IMR-90 (cell line): ENCODE results near the gene PIGU. TPM values are rescaled to one million over a fixed set of nuclear protein-coding genes. Genes with fewer than 3 reads are reported as not detected.

Experiments
- ATAC-seq: fragments of 200-7000 bp; cut with Tn5 transposase; 2 replicates; pipeline ENCODE4 v1.9.1; 2020; ENCODE audit warnings: low read depth, mild to moderate bottlenecking, moderate library complexity
- BruUV-seq: library from RNA; stranded (reverse); fragments of 400-500 nt; replicated peaks from 2 replicates; lab custom pipeline; 2021; lab: Mats Ljungman, UMichigan
- CTCF ChIA-PET: fragments of 300-600 bp; formaldehyde crosslinking; extraction: SDS; loops from one replicate; lab custom pipeline; 2021; ENCODE audit warnings: antibody characterized with exemption; lab: Yijun Ruan, JAX
- POLR2A ChIA-PET: fragments of 300-600 bp; sonication (Branson Sonifier 250); formaldehyde crosslinking; loops from one replicate; lab custom pipeline; 2022; ENCODE audit warnings: antibody characterized with exemption; ENCODE audit not compliant: unreplicated experiment; lab: Charles Lee
- DNase-seq: peaks from one replicate; pipeline ENCODE4 v3.0.0; 2013
- H2AFZ ChIP-seq: replicated peaks from 2 replicates; pipeline ENCODE3; 2013; ENCODE audit warnings: low read length, mild to moderate bottlenecking; ENCODE audit not compliant: poor library complexity
- H2AK5ac ChIP-seq: 2 replicates; pipeline ENCODE4 v1.6.1; 2013; ENCODE audit warnings: low read depth, low read length, inconsistent platforms
- H2AK9ac ChIP-seq: replicated peaks from 2 replicates; pipeline ENCODE3; 2013; ENCODE audit warnings: mild to moderate bottlenecking, low read depth, low read length, moderate library complexity; ENCODE audit not compliant: poor library complexity
- H2BK120ac ChIP-seq: 2 replicates; pipeline ENCODE4 v1.6.1; 2013; ENCODE audit warnings: low read depth, low read length, inconsistent platforms
- H2BK15ac ChIP-seq: 3 replicates; pipeline ENCODE4 v1.6.1; 2013; ENCODE audit warnings: low read depth, low read length, inconsistent platforms
- H2BK20ac ChIP-seq: 2 replicates; pipeline ENCODE4 v1.6.1; 2013; ENCODE audit warnings: low read depth, mild to moderate bottlenecking, inconsistent platforms, low read length, moderate library complexity
- H2BK5ac ChIP-seq: 2 replicates; pipeline ENCODE4 v1.6.1; 2013; ENCODE audit warnings: mild to moderate bottlenecking, low read depth, low read length, inconsistent platforms; ENCODE audit not compliant: poor library complexity, severe bottlenecking
- H3K14ac ChIP-seq: replicated peaks from 2 replicates; pipeline ENCODE4 v1.6.1; 2013; ENCODE audit warnings: low read depth, low read length, inconsistent platforms
- H3K18ac ChIP-seq: 2 replicates; pipeline ENCODE4 v1.6.1; 2013; ENCODE audit warnings: low read depth, low read length, control low read depth
- H3K23ac ChIP-seq: 2 replicates; pipeline ENCODE4 v1.6.1; 2013; ENCODE audit warnings: low read depth, low read length, inconsistent platforms
- H3K27ac ChIP-seq: 2 replicates; pipeline ENCODE4 v1.5.1; 2013; ENCODE audit warnings: mild to moderate bottlenecking, control low read depth, low read length; ENCODE audit not compliant: insufficient read depth
- H3K27me3 ChIP-seq: 2 replicates; pipeline ENCODE4 v1.6.1; 2013; ENCODE audit warnings: low read length; ENCODE audit not compliant: control insufficient read depth, insufficient read depth
- H3K36me3 ChIP-seq: 2 replicates; pipeline ENCODE4 v1.6.1; 2013; ENCODE audit warnings: low read length, mixed read lengths; ENCODE audit not compliant: control insufficient read depth, insufficient read depth
- H3K4ac ChIP-seq: 2 replicates; pipeline ENCODE4 v1.6.1; 2013; ENCODE audit warnings: low read depth, low read length, inconsistent platforms
- H3K4me1 ChIP-seq: 2 replicates; pipeline ENCODE4 v1.6.1; 2013; ENCODE audit warnings: low read length, mixed read lengths; ENCODE audit not compliant: control insufficient read depth, insufficient read depth
- H3K4me2 ChIP-seq: 2 replicates; pipeline ENCODE4 v1.6.1; 2013; ENCODE audit warnings: low read depth, mild to moderate bottlenecking, control low read depth, low read length, moderate library complexity
- H3K4me3 ChIP-seq: 2 replicates; pipeline ENCODE4 v1.5.1; 2013; ENCODE audit warnings: low read depth, mild to moderate bottlenecking, control low read depth, low read length, moderate library complexity; ENCODE audit not compliant: insufficient read depth
- H3K56ac ChIP-seq: 2 replicates; pipeline ENCODE4 v1.6.1; 2013; ENCODE audit warnings: low read length, inconsistent platforms; ENCODE audit not compliant: insufficient read depth; ENCODE audit errors: extremely low read depth
- H3K79me1 ChIP-seq, 2 experiments: 2 replicates each; pipeline ENCODE4 v1.6.1; 2013; ENCODE audit warnings: low read length in 2 of 2, inconsistent platforms in 1 of 2, low read depth in 1 of 2
- H3K9ac ChIP-seq: 2 replicates; pipeline ENCODE4 v1.6.1; 2013; ENCODE audit warnings: low read depth, low read length, control low read depth
- H3K9me1 ChIP-seq: 2 replicates; pipeline ENCODE4 v1.6.1; 2013; ENCODE audit warnings: low read length, inconsistent platforms; ENCODE audit not compliant: insufficient read depth
- H3K9me3 ChIP-seq: 2 replicates; pipeline ENCODE4 v1.6.1; 2013; ENCODE audit warnings: low read length; ENCODE audit not compliant: control insufficient read depth, insufficient read depth
- H4K20me1 ChIP-seq: 2 replicates; pipeline ENCODE4 v1.6.1; 2013; ENCODE audit warnings: low read length, inconsistent platforms; ENCODE audit not compliant: insufficient read depth
- H4K5ac ChIP-seq: 2 replicates; pipeline ENCODE4 v1.6.1; 2013; ENCODE audit warnings: mild to moderate bottlenecking, low read depth, low read length, control low read depth
- H4K8ac ChIP-seq, 2 experiments: 2 replicates each; pipeline ENCODE4 v1.6.1; 2013; ENCODE audit warnings: low read depth in 2 of 2, low read length in 2 of 2, control low read depth in 1 of 2, inconsistent platforms in 1 of 2
- H4K91ac ChIP-seq: 2 replicates; pipeline ENCODE4 v1.6.1; 2013; ENCODE audit warnings: low read depth, low read length, inconsistent platforms; ENCODE audit not compliant: insufficient read depth
- CEBPB ChIP-seq: IDR thresholded peaks from 2 replicates; pipeline ENCODE4 v1.6.1; 2012; ENCODE audit warnings: low read depth, low read length, improper control_type of control experiment
- FOS ChIP-seq: fragments of 150-350 bp; IDR thresholded peaks from 2 replicates; pipeline ENCODE4 v1.6.1; 2016; ENCODE audit warnings: low read depth, low read length
- MAFK ChIP-seq: IDR thresholded peaks from 2 replicates; pipeline ENCODE4 v1.6.1; 2012; ENCODE audit warnings: low read depth, low read length, improper control_type of control experiment
- MXI1 ChIP-seq: IDR thresholded peaks from 2 replicates; pipeline ENCODE4 v1.6.1; 2012; ENCODE audit warnings: low read depth, mild to moderate bottlenecking, low read length, moderate library complexity, borderline replicate concordance
- NFE2L2 ChIP-seq: fragments of 150-350 bp; IDR thresholded peaks from 2 replicates; pipeline ENCODE4 v1.6.1; 2016; ENCODE audit warnings: low read depth, mild to moderate bottlenecking, low read length
- POLR2A ChIP-seq: IDR thresholded peaks from 2 replicates; pipeline ENCODE4 v1.6.1; 2012; ENCODE audit warnings: mild to moderate bottlenecking, low read depth, low read length
- RCOR1 ChIP-seq: IDR thresholded peaks from 2 replicates; pipeline ENCODE4 v1.6.1; 2012; ENCODE audit warnings: mild to moderate bottlenecking, low read length, improper control_type of control experiment; ENCODE audit not compliant: insufficient replicate concordance
- RFX5 ChIP-seq: IDR thresholded peaks from 2 replicates; pipeline ENCODE4 v1.8.0; 2012; ENCODE audit warnings: low read depth, mild to moderate bottlenecking, low read length, moderate library complexity
- USF2 ChIP-seq: fragments of 150-350 bp; IDR thresholded peaks from 2 replicates; pipeline ENCODE4 v1.6.1; 2017; ENCODE audit warnings: mild to moderate bottlenecking, antibody characterized with exemption, low read length, low read depth
- WGBS, 2 experiments: methylation state at CpG; one replicate each; pipeline versions ENCODE4 v1.1.5 to v1.1.7; 2013; ENCODE audit warnings: missing lambda C conversion rate in 2 of 2; ENCODE audit not compliant: insufficient read length in 1 of 2; ENCODE audit errors: extremely low coverage in 2 of 2; 5-methylcytosine and 5-hydroxymethylcytosine counted together
- dilution Hi-C: fragments of 300-500 bp; cut with HindIII; formaldehyde crosslinking; loops from one replicate; pipeline ENCODE4 v1.14.3; 2018; ENCODE audit warnings: low sequenced_read_pairs; ENCODE audit not compliant: unreplicated experiment
- in situ Hi-C: fragments of 300-500 bp; cut with MboI; formaldehyde crosslinking; loops from 3 replicates; pipeline ENCODE4 v1.14.3; 2019; ENCODE audit warnings: low sequenced_read_pairs, inconsistent platforms, mixed read lengths
- intact Hi-C: fragments of 100-400 bp; cut with micrococcal nuclease; formaldehyde crosslinking; loops from 2 replicates; pipeline ENCODE4 v1.10.0; 2022
- polyA plus RNA-seq, 3 experiments: library from polyadenylated mRNA; depleted of rRNA; stranded (reverse); fragments of >200 nt; gene quantifications; 2 replicates each; pipeline ENCODE4 v1.2.3, GENCODE V29; 2012; ENCODE audit warnings: low replicate concordance in 1 of 3
- total RNA-seq: library from RNA; depleted of rRNA; stranded (reverse); fragments of >200 nt; gene quantifications from 2 replicates; pipeline ENCODE4 v1.2.3, GENCODE V29; 2012

The PIGU gene
- total and polyA plus RNA-seq, 2 of the 4 experiments (the other 2 are of a cell fraction): 11.1 to 31.1 TPM

DNA sequence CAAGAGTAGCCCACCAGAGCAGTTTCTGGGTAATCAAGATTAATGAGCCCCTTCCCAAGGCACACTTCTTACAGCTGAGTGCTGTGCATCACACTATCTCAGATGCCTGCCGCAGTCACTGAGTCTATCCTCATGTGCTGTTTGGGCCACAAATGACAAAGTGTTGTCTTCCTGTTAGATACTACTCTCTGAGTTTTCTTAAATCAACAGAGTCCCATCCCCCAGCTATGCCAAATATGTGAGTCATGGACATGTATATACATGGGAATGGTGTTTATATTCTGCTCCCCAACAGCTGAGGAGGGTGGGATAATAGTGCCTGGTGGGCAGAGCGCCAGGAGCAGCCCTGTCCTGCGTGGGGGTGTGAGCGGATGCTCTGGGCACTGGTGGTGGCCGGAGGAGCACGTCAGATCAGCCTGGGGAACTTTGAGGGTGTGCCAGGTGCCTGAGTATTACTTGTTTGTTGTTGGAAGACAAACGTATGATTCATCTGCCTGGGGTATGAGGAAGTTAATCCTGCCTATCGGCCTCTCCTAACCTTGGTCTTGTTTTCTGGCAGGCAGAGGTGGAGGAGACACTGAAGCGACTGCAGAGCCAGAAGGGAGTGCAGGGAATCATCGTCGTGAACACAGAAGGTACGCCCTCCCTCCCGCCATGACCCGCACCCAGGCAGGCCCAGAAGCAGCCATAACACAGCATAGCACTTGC is 151.0 kb downstream of the PIGU start (continued):
- TF ChIP-seq NFE2L2 (peak; percentile 39; the same call in 1 of the 2 replicates), CEBPB (no peak)

GRCh38 chr20:34525342-34525708 is 151.6 kb downstream of the PIGU start:
- Histone ChIP-seq H2AK9ac (peak overlapping the region; percentile 92), H3K18ac (peak overlapping the region; percentile 68), H2BK20ac (peak overlapping the region; percentile 97), H4K91ac (peak overlapping the region; percentile 97), H2BK15ac (peak overlapping the region; percentile 98), H3K27ac (peak overlapping the region; percentile 86), H3K36me3 (peaks cover 34% of the 10 kb centered on the region), H3K9ac (peak overlapping the region; percentile 18), H3K56ac (peak overlapping the region; percentile 75), H3K27me3 (no peaks in the 10 kb centered on the region), H3K4ac (peak overlapping the region; percentile 99), H3K4me3 (no peak overlapping the region), H2BK5ac (peak overlapping the region; percentile 92), H4K20me1 (peaks cover 30% of the 10 kb centered on the region), H3K14ac (peak overlapping the region; percentile 97), H3K9me1 (peaks cover 56% of the 10 kb centered on the region), H4K5ac (peak overlapping the region; percentile 42), H2AFZ (peak overlapping the region; percentile 1), H3K4me1 (peaks cover 46% of the 10 kb centered on the region), H3K23ac (peak overlapping the region; percentile 92), H2BK120ac (peak overlapping the region; percentile 95), H3K9me3 (no peaks in the 10 kb centered on the region), H4K8ac (peak overlapping the region; percentile 6 to 81), H3K4me2 (peak overlapping the region; percentile 26), H2AK5ac (peak overlapping the region; percentile 93), H3K79me1 (peaks cover 51 to 86% of the 10 kb centered on the region in 2 experiments)
- BruUV-seq: no TSS peak
- DNase-seq (no peak), ATAC-seq (no peak; the same call in 1 of the 2 replicates)
- ChIA-PET CTCF (interaction anchor here (0.6 to 2.1 kb wide), 2 partner anchors 185 to 213 kb away, joined by 4 to 12 read pairs; no protein-coding TSS in a partner anchor), POLR2A (no interaction called here)
- no CpG with 5 or more reads among the region's 7 CpGs for WGBS, 2 experiments
- no peak for TF ChIP-seq FOS
- TF ChIP-seq USF2: no peak
- no peak for TF ChIP-seq MAFK
- no peak for TF ChIP-seq RFX5
- TF ChIP-seq RCOR1: no peak
- no peak for TF ChIP-seq POLR2A
- no peak for TF ChIP-seq MXI1
- no peak for TF ChIP-seq NFE2L2
- no peak for TF ChIP-seq CEBPB
- dilution Hi-C loops: no loop called here
- intact Hi-C loops: no loop called here
- in situ Hi-C loops: no loop called here
